ENCODE measurements around the gene ZNF48. TPM values are rescaled to one million over a fixed set of nuclear protein-coding genes. Genes with fewer than 3 reads are reported as not detected.

Gene ZNF48
- total RNA-seq, 4 donors from 2014 or later: 4.4 to 12.7 (median 8.7) TPM

DNA sequence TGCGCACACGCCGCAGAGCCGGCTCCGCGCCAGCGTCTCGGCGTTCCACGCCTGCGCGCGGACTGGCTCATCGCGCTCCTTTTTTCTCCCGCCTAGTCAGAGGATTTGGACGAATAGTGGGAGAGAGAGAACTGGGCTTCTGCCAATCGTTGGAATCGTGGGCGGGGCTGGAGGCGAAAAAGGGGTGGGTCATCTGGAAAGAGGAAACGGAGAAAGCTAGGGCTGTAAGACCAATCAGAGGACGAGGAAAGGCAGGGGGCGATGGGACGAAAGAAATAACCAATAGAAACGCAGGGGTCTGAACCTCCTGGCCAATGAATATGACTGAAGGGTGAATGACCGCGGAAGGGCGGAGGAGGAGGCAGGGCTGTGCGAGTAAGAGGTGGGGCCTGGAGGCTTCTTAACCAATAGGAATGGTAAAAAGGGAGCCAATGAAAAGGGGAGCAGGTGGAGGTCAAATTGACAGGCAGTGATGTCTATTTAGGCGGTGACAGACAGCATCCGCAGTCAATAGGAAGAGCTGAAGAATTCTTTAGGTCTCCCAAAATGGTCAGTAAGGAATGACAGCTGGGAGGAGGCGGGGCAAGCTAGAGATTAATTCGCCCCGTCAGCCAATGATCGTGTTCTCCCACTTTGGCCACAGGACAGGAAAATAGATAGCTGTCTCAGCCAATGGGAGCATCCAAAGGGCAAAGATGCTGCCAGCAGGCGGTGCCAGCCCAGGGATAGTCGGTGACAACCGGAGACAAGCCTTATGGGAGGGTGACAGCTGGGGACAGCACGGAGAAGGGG is 24.6 kb upstream of the ZNF48 start, which contains the start of gene TBC1D10B:
TSS of gene TBC1D10B (minus strand) at position 39 of the 792 bp plus-strand sequence. CDS start 311 bp downstream, outside the sequence.
- Histone ChIP-seq H3K4me1 (peaks cover 41 to 64% of the 10 kb centered on the region in 2 donors), H3K9me3 (no peaks in the 10 kb centered on the region), H3K4me3 (peak within 1 kb of the TSS; percentile 65 to 78 (median 74)), H3K27me3 (no peaks in the 10 kb centered on the region), H3K36me3 (peaks cover 0 to 1% of the 10 kb centered on the region in 2 donors), H3K27ac (peak within 1 kb of the TSS; percentile 90 to 99 (median 96))
- TF ChIP-seq POLR2A (IDR thresholded peaks at IDR 0.05): no peak
- TF ChIP-seq, protein P1, sequence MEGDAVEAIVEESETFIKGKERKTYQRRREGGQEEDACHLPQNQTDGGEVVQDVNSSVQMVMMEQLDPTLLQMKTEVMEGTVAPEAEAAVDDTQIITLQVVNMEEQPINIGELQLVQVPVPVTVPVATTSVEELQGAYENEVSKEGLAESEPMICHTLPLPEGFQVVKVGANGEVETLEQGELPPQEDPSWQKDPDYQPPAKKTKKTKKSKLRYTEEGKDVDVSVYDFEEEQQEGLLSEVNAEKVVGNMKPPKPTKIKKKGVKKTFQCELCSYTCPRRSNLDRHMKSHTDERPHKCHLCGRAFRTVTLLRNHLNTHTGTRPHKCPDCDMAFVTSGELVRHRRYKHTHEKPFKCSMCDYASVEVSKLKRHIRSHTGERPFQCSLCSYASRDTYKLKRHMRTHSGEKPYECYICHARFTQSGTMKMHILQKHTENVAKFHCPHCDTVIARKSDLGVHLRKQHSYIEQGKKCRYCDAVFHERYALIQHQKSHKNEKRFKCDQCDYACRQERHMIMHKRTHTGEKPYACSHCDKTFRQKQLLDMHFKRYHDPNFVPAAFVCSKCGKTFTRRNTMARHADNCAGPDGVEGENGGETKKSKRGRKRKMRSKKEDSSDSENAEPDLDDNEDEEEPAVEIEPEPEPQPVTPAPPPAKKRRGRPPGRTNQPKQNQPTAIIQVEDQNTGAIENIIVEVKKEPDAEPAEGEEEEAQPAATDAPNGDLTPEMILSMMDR (IDR thresholded peaks at IDR 0.05 in 4 of 5, conservative IDR thresholded peaks at IDR 0.05 in 1 of 5): peak in 1 of 5 experiments; percentile 14
- peak; percentile 99 to 100 for DNase-seq
- in situ Hi-C loops (cut with MboI; ENCODE audit: low sequenced_read_pairs in 4 of 4): loop anchor here in 2 of 4 donors (25.0 kb wide), 2 partner anchors 283 to 308 kb away; partner anchors contain the start of genes ALDOA (in 1 of the 2), PPP4C (in 1 of the 2), TBX6 (in 1 of the 2) and YPEL3 (in 1 of the 2)
- ATAC-seq: peak; percentile 83 to 87
- intact Hi-C loops (cut with DNase I; ENCODE audit: low total_unique reads): loop anchor here (1.0 to 10.0 kb wide), 5 partner anchors 15 to 563 kb away; partner anchors contain the start of genes CD2BP2, FBRS, MAZ and TBX6

- in situ Hi-C loops (cut with MboI; ENCODE audit: low sequenced_read_pairs in 4 of 4): loop anchor here in 2 of 4 donors (25.0 kb wide), 2 partner anchors 284 to 309 kb away; partner anchors contain the start of genes ALDOA (in 1 of the 2), PPP4C (in 1 of the 2), TBX6 (in 1 of the 2) and YPEL3 (in 1 of the 2)
- peaks cover 41 to 70% of the 10 kb centered on the region in 2 donors for H3K4me1 ChIP-seq
- TF ChIP-seq POLR2A (IDR thresholded peaks at IDR 0.05): peak; percentile 67 to 78
- TF ChIP-seq, protein P1 (IDR thresholded peaks at IDR 0.05 in 4 of 5, conservative IDR thresholded peaks at IDR 0.05 in 1 of 5): no peak
- peak overlapping the region; percentile 47 to 60 (median 54) for H3K4me3 ChIP-seq
- intact Hi-C loops (cut with DNase I; ENCODE audit: low total_unique reads): loop anchor here (1.0 to 10.0 kb wide), 4 partner anchors 37 to 564 kb away; partner anchors contain the start of genes FBRS, MAZ, TBX6 and YPEL3
- DNase-seq (no peak), ATAC-seq (no peak)
- no peaks in the 10 kb centered on the region for H3K27me3 ChIP-seq
- H3K27ac ChIP-seq: peak overlapping the region; percentile 90 to 99 (median 96)
- no peaks in the 10 kb centered on the region for H3K9me3 ChIP-seq
- no peaks in the 10 kb centered on the region for H3K36me3 ChIP-seq
Measured at GRCh38 chr16:30371248-30371816, 23.9 kb upstream of the ZNF48 start.

- Histone ChIP-seq H3K9me3 (no peaks in the 10 kb centered on the region), H3K27ac (peak overlapping the region; percentile 90 to 99 (median 96)), H3K4me3 (peak overlapping the region in 3 of 4 donors; percentile 47 to 58 (median 49)), H3K36me3 (no peaks in the 10 kb centered on the region), H3K27me3 (no peaks in the 10 kb centered on the region), H3K4me1 (peaks cover 39 to 69% of the 10 kb centered on the region in 2 donors)
- intact Hi-C loops (cut with DNase I; ENCODE audit: low total_unique reads) (loop anchor here (5.0 to 10.0 kb wide), 2 partner anchors 277 to 565 kb away; partner anchors contain the start of genes MAZ, TBX6 and YPEL3), in situ Hi-C loops (cut with MboI; ENCODE audit: low sequenced_read_pairs in 4 of 4) (loop anchor here in 2 of 4 donors (25.0 kb wide), 2 partner anchors 285 to 310 kb away; partner anchors contain the start of genes ALDOA (in 1 of the 2), PPP4C (in 1 of the 2), TBX6 (in 1 of the 2) and YPEL3 (in 1 of the 2))
- DNase-seq (peak in 1 of 2 donors; percentile 75), ATAC-seq (no peak)
- TF ChIP-seq POLR2A (IDR thresholded peaks at IDR 0.05): no peak
- TF ChIP-seq, protein P1 (IDR thresholded peaks at IDR 0.05 in 4 of 5, conservative IDR thresholded peaks at IDR 0.05 in 1 of 5): no peak
Measured at GRCh38 chr16:30372038-30372712, 23.0 kb upstream of the ZNF48 start.

DNA sequence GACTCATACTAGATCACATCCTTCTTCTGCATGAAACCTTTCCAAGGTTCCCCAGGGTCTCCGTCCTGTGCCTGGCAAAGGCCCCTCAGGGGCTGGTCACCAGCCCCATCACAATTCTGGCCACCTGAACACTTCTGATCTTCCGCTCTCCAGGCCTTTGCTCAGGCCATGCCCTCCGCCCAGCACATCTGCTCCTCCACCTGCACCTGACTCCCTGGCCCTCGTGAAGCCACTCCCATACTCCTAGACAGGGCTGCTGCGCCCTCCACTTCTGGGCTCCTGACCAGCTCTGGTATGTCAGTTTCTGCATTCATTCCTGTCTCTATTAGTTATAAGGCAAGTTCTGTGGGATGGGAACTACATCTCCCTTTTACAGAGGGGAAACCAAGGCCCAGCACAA is 22.5 kb upstream of the ZNF48 start:
- DNase-seq: peak in 1 of 2 donors; percentile 41
- peaks cover 37 to 69% of the 10 kb centered on the region in 2 donors for H3K4me1 ChIP-seq
- H3K27me3 ChIP-seq: no peaks in the 10 kb centered on the region
- H3K4me3 ChIP-seq: peak overlapping the region in 1 of 4 donors; percentile 58
- H3K36me3 ChIP-seq: no peaks in the 10 kb centered on the region
- H3K27ac ChIP-seq: peak overlapping the region; percentile 90 to 99 (median 96)
- intact Hi-C loops (cut with DNase I; ENCODE audit: low total_unique reads): loop anchor here (5.0 to 10.0 kb wide), 2 partner anchors 278 to 565 kb away; partner anchors contain the start of genes MAZ, TBX6 and YPEL3
- in situ Hi-C loops (cut with MboI; ENCODE audit: low sequenced_read_pairs in 4 of 4): loop anchor here in 2 of 4 donors (25.0 kb wide), 2 partner anchors 285 to 310 kb away; partner anchors contain the start of genes ALDOA (in 1 of the 2), PPP4C (in 1 of the 2), TBX6 (in 1 of the 2) and YPEL3 (in 1 of the 2)
- ATAC-seq: no peak
- no peaks in the 10 kb centered on the region for H3K9me3 ChIP-seq
- TF ChIP-seq POLR2A (IDR thresholded peaks at IDR 0.05): no peak
- TF ChIP-seq, protein P1 (IDR thresholded peaks at IDR 0.05 in 4 of 5, conservative IDR thresholded peaks at IDR 0.05 in 1 of 5): no peak

Data from gastrocnemius medialis (tissue), 4 donors.